T-helper 2 cell (primary cell): ENCODE data around the gene SLC22A23.

Experiments
- DNase-seq, 5 experiments: peaks; one replicate each; pipeline versions ENCODE4 v3.0.0 to v3.0.0-alpha.2; 2012 to 2022

SLC22A23 gene

GRCh38 chr6:3442431-3443220 lies 14.2 kb downstream of the SLC22A23 start:
- no peak for DNase-seq

GRCh38 chr6:3440911-3441310 lies 15.9 kb downstream of the SLC22A23 start:
- DNase-seq: no peak

- no peak for DNase-seq
Observed at GRCh38 chr6:3439961-3440360, 16.9 kb downstream of the SLC22A23 start.

GRCh38 chr6:3438190-3439167 lies 18.4 kb downstream of the SLC22A23 start:
- no peak for DNase-seq

GRCh38 chr6:3433005-3433404 lies 23.8 kb downstream of the SLC22A23 start:
- DNase-seq: no peak

GRCh38 chr6:3432416-3432815 lies 24.4 kb downstream of the SLC22A23 start:
- no peak for DNase-seq

GRCh38 chr6:3431994-3432393 lies 24.9 kb downstream of the SLC22A23 start:
- DNase-seq: no peak

GRCh38 chr6:3429211-3429610 lies 27.6 kb downstream of the SLC22A23 start:
- DNase-seq: no peak

GRCh38 chr6:3428700-3429099 lies 28.1 kb downstream of the SLC22A23 start:
- DNase-seq: no peak

GRCh38 chr6:3428247-3428646 lies 28.6 kb downstream of the SLC22A23 start:
- no peak for DNase-seq

- DNase-seq: no peak
Observed at GRCh38 chr6:3427687-3428085, 29.2 kb downstream of the SLC22A23 start.

- no peak for DNase-seq
Observed at GRCh38 chr6:3426927-3427686, 29.7 kb downstream of the SLC22A23 start.

- no peak for DNase-seq
Observed at GRCh38 chr6:3426091-3426926, 30.5 kb downstream of the SLC22A23 start.

GRCh38 chr6:3425574-3425973 lies 31.3 kb downstream of the SLC22A23 start:
- DNase-seq: no peak

- no peak for DNase-seq
Observed at GRCh38 chr6:3424185-3424927, 32.5 kb downstream of the SLC22A23 start.

- DNase-seq: no peak
Observed at GRCh38 chr6:3423439-3424184, 33.2 kb downstream of the SLC22A23 start.

- no peak for DNase-seq
Observed at GRCh38 chr6:3422435-3423070, 34.3 kb downstream of the SLC22A23 start.

GRCh38 chr6:3421791-3422434 lies 34.9 kb downstream of the SLC22A23 start:
- DNase-seq: no peak

- no peak for DNase-seq
Observed at GRCh38 chr6:3421143-3421542, 35.7 kb downstream of the SLC22A23 start.
